Bone marrow (tissue), 2 donors: ENCODE data around the gene GNAS.

Source experiments
- DNase-seq, 2 donors: peaks; one replicate each; lab custom pipeline; 2025; lab: John Stamatoyannopoulos, UW

The GNAS gene

DNA sequence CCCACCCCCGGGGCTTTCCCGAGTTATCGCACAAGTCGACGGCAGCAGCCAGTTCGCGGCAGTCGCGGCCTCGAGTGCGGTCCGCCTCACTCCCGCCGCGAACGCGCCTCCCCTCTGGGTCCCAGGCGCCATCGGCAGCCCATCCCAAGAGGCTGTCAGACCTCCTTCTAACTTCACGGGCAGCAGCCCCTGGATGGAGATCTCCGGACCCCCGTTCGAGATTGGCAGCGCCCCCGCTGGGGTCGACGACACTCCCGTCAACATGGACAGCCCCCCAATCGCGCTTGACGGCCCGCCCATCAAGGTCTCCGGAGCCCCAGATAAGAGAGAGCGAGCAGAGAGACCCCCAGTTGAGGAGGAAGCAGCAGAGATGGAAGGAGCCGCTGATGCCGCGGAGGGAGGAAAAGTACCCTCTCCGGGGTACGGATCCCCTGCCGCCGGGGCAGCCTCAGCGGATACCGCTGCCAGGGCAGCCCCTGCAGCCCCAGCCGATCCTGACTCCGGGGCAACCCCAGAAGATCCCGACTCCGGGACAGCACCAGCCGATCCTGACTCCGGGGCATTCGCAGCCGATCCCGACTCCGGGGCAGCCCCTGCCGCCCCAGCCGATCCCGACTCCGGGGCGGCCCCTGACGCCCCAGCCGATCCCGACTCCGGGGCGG lies 1.6 kb downstream of the GNAS start:
- DNase-seq, result no peak

GRCh38 chr20:58854638-58855471 lies 2.3 kb downstream of the GNAS start:
- DNase-seq, result no peak

- DNase-seq, result no peak
These were observed 3.2 kb downstream of the GNAS start for GRCh38 chr20:58855506-58856389.

DNA sequence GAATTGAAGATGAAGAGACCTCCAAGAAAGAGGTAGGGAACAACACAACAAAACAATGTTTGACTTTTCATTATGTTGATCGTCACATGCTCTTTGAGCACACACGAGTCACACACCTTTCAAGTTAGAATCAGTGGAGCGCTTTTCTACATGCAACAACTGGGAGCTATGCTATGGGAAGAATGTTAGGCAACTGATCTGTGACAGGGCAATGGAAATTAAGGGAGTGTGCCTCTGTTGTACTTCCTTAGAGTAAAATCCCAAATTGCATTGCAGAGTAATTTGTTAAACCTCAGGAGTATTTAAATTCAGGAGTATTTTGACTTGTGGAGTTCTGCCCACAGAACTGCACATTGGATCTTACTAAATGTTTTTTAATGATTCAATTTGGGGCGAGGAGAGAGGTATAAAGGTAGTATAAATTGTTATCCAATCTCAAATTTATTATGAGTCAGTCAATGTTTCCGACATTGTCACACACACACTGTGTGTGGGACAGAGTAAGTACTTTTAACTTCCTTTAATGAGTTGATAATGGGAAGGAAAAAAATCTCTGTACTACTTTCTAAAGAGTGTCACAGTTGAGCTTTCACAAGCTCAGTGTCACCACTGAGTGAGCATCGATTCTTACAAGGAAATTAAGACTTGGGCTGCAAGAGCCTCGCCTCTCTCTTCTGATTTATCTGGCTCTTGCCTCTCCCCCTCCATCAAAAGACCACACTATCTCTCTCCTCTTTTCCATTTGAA lies 10.7 kb downstream of the GNAS start:
- no peak for DNase-seq

DNA sequence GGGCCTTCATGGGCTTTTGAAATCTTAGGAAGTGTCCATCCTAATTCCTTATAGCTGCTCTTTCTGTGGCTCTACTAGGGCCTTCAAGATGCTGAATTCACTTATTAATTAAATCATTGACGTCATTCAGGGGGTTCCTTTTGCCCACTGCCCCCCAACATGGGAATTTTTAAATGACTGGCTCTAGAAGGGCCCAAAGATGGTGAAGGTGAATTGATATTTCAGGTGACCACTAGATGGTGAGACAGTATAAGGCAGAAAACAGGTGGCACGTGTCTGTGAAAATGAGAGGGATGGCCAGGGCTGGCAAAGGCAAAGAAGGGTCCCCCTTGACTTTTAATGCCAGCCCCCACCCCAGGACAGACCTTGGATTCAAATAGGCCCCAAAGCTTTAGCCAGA lies 11.8 kb downstream of the GNAS start:
- DNase-seq, result peak in 1 of 2 donors; percentile 4

DNA sequence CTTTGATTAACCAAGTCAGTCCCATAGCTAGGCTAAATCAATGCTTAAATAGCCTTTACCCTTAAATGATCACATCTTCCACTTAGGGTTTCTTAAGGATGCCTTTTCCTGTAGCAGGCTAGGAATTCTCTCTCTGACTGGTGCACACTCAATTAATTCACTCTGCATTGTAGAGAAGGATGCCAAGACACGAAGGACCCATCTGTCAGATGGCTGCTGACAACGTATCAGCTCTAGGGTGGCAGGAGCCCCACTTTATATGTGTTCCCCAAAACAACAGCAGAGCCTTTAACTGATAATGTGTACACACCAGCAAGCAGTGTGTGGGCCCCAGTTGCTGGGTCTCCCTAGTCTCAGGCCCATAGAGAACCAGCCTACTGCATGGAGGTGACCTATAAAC lies 13.3 kb downstream of the GNAS start:
- DNase-seq, result no peak

DNA sequence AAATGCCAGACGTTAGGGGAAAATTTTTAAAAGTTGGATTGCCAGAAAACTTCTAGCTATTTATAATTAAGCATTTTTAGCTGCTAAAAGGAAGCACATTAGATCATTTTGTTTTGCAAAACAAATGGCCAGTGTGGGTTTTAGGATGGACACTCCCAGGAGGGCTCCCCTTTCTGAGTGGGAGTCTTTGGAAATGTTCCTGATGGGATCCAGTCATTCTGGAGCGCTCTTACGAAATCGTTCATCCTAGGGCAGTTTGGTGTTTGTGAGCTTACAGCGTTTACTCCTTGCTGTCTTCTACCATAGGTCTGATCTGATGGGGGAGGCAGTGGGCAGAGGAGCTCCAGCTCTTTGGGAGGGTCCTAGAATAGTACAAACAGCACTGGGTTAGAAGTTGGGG lies 14.7 kb downstream of the GNAS start:
- no peak for DNase-seq

DNA sequence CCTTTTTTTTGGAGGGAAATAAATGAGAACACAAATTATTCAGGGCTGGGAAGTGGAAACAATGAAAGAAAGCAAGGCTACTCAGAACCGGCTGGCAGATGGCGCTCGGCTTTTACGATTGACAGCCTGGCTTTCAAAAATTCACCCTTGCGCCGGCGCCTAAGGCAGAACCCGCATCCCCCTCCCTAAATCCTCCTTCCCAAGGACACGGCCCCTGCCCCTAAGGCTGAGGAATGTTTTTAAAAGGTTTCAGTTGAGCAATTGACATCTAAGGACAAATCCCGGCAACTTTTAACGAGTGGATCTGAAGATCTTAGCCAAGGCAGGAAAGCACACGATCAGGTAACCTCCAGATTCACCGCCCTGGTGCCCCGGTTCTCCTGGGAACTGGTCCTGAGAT lies 16.3 kb downstream of the GNAS start:
- no peak for DNase-seq

- DNase-seq, result no peak
These were observed 17.2 kb downstream of the GNAS start for GRCh38 chr20:58869662-58870227.

DNA sequence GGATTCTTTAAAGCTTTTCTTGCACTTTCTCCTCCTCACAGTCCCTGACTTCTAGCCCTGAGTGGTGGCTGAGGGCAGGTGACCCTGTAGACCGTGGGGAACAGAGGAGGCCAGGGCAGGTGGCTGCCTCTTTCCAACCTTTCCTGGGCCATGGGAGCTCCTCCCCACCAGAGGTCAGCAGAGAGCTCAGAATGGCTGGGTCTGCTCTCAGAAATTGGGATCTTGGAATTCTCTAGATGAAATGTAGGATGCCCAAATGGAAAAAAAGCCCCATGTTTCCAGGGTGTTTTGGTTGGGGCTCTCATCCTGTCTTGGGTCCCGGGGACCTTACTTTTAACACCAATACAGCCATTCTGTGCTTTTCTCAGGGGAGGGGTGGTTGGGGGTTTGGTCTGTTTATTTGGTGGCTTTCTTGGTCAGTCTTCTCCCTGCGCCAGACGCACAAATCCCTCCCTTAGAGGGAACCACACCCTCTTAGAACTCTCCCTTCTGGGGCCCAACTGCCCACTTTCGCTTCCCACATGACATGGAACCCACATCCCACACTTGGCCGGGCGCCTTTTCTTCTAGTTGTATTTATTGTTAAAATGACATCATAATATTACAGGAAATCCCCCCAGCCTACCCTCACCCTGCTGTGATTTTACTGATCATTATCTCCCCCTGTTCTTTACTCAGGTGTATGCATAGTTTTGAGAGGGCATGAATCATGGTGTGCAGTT lies 17.9 kb downstream of the GNAS start:
- no peak for DNase-seq

DNA sequence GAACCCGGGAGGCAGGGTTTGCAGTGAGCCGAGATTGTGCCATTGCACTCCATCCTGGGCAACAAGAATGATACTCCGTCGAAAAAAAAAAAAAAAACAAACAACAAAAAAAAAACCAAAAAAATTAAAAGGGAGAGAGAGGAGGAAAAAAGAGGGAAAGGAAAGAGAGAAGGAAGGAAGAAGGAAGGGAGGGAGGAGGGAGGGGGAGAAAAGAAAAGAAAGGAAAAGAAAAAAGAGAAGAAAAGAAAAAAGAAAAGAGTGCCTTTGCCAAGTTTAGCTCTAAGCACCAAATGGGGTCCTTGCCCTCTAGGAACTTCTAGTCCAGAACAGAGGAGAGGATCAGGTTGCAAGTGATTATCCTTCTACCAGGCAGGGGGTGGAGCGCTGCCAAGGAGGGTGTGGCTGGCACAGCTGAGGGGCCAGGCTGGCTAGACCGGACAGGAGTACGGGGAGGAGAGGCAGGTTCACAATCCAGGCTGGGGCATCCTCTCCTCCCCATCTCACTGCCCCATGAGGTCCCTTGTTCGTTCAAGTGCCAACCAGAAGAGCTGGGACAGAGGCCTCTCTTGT lies 19.1 kb downstream of the GNAS start:
- no peak for DNase-seq

DNA sequence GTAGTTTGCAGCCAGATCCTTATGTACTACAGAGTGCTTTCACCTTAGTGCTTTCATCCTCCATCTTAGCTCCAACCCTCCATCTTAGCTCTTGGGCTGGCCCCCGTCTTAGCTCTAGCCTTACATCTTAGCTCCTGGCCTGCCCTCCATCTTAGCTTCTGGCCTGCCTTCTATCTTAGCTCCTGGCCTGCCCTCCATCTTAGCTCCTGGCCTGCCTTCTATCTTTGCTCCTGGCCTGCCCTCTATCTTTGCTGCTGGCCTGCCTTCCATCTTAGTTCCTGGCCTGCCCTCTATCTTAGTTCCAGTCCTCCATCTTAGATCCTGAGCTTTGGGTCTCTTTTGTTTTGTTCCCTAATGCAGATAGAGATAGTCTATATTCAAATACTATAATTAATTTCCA lies 22.0 kb downstream of the GNAS start:
- no peak for DNase-seq

GRCh38 chr20:58875111-58875510 lies 22.6 kb downstream of the GNAS start:
- DNase-seq, result no peak

- DNase-seq, result no peak
These were observed 23.1 kb downstream of the GNAS start for GRCh38 chr20:58875541-58876134.

- no peak for DNase-seq
These were observed 23.9 kb downstream of the GNAS start for GRCh38 chr20:58876437-58876836.

DNA sequence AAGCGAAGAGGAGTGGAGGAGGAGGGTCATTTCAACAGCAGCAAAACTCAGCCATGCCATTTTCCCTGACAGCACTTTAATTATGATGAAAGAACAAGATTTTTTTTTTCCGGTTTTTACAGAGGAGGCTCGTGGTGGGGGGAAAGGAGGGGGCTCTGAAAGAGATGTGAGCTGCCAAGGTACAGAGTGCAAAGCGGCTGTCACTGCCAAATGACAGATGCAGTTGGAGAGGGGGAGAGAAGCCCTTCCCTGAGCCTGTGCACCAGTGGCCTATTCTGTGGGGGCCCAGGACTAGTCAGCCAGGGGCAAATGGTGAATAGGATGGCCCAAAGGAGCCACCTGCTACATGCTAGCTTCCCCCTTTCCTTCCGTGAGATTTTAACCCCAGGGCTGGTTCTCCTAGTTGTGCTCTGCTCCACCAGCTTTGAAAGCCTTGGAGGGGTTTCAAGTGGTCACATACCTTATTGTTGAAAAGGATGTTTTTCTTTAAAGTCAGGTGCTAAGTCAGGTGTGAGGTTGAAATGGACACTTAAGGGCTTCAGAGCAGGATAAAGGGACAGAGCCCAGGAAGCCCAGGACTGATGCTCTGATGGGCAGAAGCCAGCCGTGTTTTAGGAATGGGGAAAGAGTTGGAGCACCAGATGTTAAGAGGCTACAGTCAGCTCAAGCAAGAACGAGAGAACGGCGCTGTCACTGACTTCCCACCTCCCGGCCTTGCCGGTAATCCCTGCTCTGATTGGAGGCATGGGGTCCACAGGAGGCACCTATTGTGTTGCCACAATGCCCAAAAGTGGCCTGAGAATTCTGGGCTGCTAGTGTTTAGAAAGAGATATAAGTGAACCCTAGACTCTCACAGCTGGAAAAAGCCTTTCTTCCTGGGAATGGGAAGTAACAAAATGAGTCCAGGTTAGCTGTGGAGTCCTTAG lies 24.8 kb downstream of the GNAS start:
- no peak for DNase-seq

- DNase-seq, result no peak
These were observed 25.5 kb downstream of the GNAS start for GRCh38 chr20:58877976-58878360.

DNA sequence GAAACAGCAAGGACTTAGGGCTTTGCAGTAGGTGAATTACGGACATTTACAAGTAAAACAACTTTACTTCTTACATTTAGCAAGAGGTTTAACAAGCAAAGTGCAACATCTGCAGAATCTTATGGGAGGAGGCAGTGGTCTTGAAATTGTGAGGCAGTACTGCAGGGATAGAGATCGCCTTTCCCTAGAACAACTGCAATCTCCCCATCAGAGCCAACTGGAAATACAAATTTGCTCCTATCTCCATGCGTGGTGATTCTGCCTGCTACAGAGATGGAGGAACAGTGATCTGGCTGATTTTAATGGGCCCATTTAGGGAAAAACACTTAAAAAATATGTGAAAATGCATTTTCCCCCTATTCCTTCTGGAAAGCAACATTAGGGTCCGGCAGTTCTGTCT lies 25.9 kb downstream of the GNAS start:
- DNase-seq, result no peak

GRCh38 chr20:58880441-58880840 lies 27.9 kb downstream of the GNAS start:
- DNase-seq, result no peak
